K562 (cell line): ENCODE results near the gene LRRC27. TPM values are rescaled to one million over a fixed set of nuclear protein-coding genes. Genes with fewer than 3 reads are reported as not detected.

Experiments
- RREB1 ChIP-seq: fragments of 250-450 bp; sonication (Bioruptor Pico); IDR thresholded peaks from 2 replicates; pipeline ENCODE4 v1.4.0; 2020
- ZNF174 ChIP-seq: fragments of 250-450 bp; sonication (Bioruptor Pico); IDR thresholded peaks from 2 replicates; pipeline ENCODE4 v1.4.0; 2020; ENCODE audit warnings: mild to moderate bottlenecking
- ZNF639 ChIP-seq, 2 experiments: fragments of 200-800 bp in 1 of 2; sonication (Bioruptor generic) in 1 of 2; sonication (generic) in 1 of 2; formaldehyde crosslinking in 1 of 2; IDR thresholded peaks in 1 of 2; conservative IDR thresholded peaks in 1 of 2; 2 replicates each; pipeline versions ENCODE4 v1.5.0 to v1.6.1; 2016 to 2020; ENCODE audit warnings: missing compliant biosample characterization in 1 of 2, missing genetic modification characterization in 1 of 2, missing genetic modification reagents in 1 of 2
- ZNF830 ChIP-seq: fragments of 250-450 bp; sonication (Bioruptor Pico); IDR thresholded peaks from 2 replicates; pipeline ENCODE4 v1.5.0; 2021; ENCODE audit warnings: mild to moderate bottlenecking
- polyA plus RNA-seq, 8 experiments: library from polyadenylated mRNA; depleted of rRNA in 4 of 8; stranded (reverse) in 5 of 8; unstranded in 3 of 8; fragments of >200 nt; fragmentation: Nextera tagmentation in 2 of 8; fragmentation: Illumina TruSeq in 1 of 8; extraction: Ambion mirVana in 2 of 8; extraction: Trizol in 1 of 8; gene quantifications; 2 replicates each; pipeline versions ENCODE4 v1.2.1 to v1.2.3, GENCODE V29; 2011 to 2014; ENCODE audit warnings: inconsistent platforms in 1 of 8, missing spikeins in 1 of 8
- total RNA-seq, 7 experiments: library from RNA; depleted of rRNA in 6 of 7; stranded (reverse); fragments of >200 nt in 6 of 7; fragmentation: Illumina TruSeq in 2 of 7; extraction: Trizol in 2 of 7; gene quantifications; 2 replicates each; pipeline versions ENCODE4 v1.2.1 to v1.2.3, GENCODE V29; 2011 to 2021; ENCODE audit warnings: low replicate concordance in 1 of 7
- TF ChIP-seq, protein P1 (sequence below): sonication (generic); formaldehyde crosslinking; IDR thresholded peaks from 2 replicates; pipeline ENCODE4 v1.8.0; 2022; ENCODE audit warnings: mild to moderate bottlenecking, missing genetic modification reagents

The LRRC27 gene
- total and polyA plus RNA-seq, 9 of the 15 experiments (the other 6 are each of a cell fraction or from before 2014, with no cell fraction given): 0.10 to 2.7 (median 1.4) TPM

GRCh38 chr10:132357286-132358058, 25.5 kb downstream of the LRRC27 start (continued):
- TF ChIP-seq ZNF639 (CRISPR knock-in tag; conservative IDR thresholded peaks at IDR 0.05 in 1 of 2, IDR thresholded peaks at IDR 0.05 in 1 of 2) (no peak), ZNF830 (no peak), ZNF174 (CRISPR knock-in tag) (no peak), RREB1 (no peak)
- TF ChIP-seq, protein P1, sequence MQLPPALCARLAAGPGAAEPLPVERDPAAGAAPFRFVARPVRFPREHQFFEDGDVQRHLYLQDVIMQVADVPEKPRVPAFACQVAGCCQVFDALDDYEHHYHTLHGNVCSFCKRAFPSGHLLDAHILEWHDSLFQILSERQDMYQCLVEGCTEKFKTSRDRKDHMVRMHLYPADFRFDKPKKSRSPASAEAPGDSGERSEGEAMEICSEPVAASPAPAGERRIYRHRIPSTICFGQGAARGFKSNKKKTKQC (CRISPR knock-in tag): no peak
